ENCODE results near the gene CAMK2B.

DNA sequence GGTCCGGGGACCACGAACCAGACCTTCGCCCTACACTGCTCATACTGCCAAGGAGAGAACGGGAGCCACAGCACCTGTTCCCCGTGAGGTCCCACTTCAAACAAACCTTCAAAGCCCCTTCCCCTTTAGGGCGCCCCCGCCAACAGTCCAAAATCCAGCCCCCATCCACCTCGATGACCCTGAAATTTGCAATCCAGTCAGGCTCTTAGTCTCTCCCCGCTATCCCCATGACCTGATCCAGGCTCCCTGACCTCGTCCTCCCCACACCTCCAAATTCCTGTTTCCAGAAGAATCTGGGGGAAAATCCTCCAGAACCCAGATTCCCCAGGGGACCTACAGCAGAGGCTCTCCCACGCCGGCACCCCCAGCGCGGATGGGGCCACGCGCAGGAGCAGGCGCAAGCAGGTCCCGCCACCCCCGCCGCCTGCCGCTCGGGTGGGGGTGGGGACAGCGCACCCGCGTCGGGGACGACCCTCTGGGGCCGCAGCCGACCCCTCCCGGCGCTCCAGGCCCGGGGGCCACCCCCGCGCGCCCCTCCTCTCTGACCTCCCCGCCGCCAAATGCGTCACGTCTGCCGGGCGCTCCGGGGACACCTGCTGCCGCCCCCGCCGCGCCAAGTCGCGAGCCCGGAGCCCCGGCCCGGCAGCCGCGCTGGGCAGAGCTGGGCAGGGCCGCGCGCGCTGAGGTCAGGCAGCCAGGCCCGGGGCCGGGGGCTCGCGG lies 753 bp downstream of the CAMK2B start:
- TF ChIP-seq POLR2A (IDR thresholded peaks at IDR 0.05), result no peak
- TF ChIP-seq, protein P1, sequence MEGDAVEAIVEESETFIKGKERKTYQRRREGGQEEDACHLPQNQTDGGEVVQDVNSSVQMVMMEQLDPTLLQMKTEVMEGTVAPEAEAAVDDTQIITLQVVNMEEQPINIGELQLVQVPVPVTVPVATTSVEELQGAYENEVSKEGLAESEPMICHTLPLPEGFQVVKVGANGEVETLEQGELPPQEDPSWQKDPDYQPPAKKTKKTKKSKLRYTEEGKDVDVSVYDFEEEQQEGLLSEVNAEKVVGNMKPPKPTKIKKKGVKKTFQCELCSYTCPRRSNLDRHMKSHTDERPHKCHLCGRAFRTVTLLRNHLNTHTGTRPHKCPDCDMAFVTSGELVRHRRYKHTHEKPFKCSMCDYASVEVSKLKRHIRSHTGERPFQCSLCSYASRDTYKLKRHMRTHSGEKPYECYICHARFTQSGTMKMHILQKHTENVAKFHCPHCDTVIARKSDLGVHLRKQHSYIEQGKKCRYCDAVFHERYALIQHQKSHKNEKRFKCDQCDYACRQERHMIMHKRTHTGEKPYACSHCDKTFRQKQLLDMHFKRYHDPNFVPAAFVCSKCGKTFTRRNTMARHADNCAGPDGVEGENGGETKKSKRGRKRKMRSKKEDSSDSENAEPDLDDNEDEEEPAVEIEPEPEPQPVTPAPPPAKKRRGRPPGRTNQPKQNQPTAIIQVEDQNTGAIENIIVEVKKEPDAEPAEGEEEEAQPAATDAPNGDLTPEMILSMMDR (IDR thresholded peaks at IDR 0.05), result no peak

All from thyroid gland (tissue), 4 donors.